Fibroblast of lung (primary cell): ENCODE data around the gene ECPAS. TPM values are rescaled to one million over a fixed set of nuclear protein-coding genes. Genes with fewer than 3 reads are reported as not detected.

ENCODE experiments used
- DNase-seq, 2 donors: peaks; one replicate each; pipeline versions ENCODE4 v3.0.0 to v3.0.0-alpha.2; 2010; ENCODE audit warnings: low read depth in 2 of 2
- H2AFZ ChIP-seq: 2 replicates; pipeline ENCODE4 v1.5.1; 2012; ENCODE audit warnings: low read length, control low read depth, inconsistent platforms
- H3K27ac ChIP-seq: 2 replicates; pipeline ENCODE4 v1.5.1; 2011; ENCODE audit warnings: low read length, control low read depth; ENCODE audit not compliant: insufficient read depth
- H3K27me3 ChIP-seq: 2 replicates; pipeline ENCODE4 v1.5.1; 2011; ENCODE audit warnings: mild to moderate bottlenecking, low read length; ENCODE audit not compliant: control insufficient read depth, insufficient read depth
- H3K36me3 ChIP-seq: 2 replicates; pipeline ENCODE4 v1.5.1; 2011; ENCODE audit warnings: low read length; ENCODE audit not compliant: control insufficient read depth, insufficient read depth
- H3K4me1 ChIP-seq: 2 replicates; pipeline ENCODE4 v1.5.1; 2011; ENCODE audit warnings: low read length; ENCODE audit not compliant: control insufficient read depth, insufficient read depth; ENCODE audit errors: extremely low read depth
- H3K4me2 ChIP-seq: 2 replicates; pipeline ENCODE4 v1.5.1; 2011; ENCODE audit warnings: low read length, control low read depth; ENCODE audit not compliant: insufficient read depth; ENCODE audit errors: extremely low read depth
- H3K4me3 ChIP-seq, 4 experiments: fragments of 200-600 bp in 1 of 4; sonication (generic) in 1 of 4; replicated peaks in 1 of 4; 2 replicates each; pipeline ENCODE4 v1.5.1; 2011 to 2016; ENCODE audit warnings: low read length in 4 of 4, low read depth in 3 of 4, mild to moderate bottlenecking in 3 of 4, control low read depth in 2 of 4, inconsistent platforms in 1 of 4, mixed read lengths in 1 of 4; ENCODE audit not compliant: insufficient read depth in 1 of 4; ENCODE audit errors: control extremely low read depth in 1 of 4
- H3K79me2 ChIP-seq: 2 replicates; pipeline ENCODE4 v1.5.1; 2012; ENCODE audit warnings: mild to moderate bottlenecking, low read length, inconsistent platforms; ENCODE audit not compliant: control insufficient read depth, insufficient read depth
- H3K9ac ChIP-seq: 2 replicates; pipeline ENCODE4 v1.5.1; 2011; ENCODE audit warnings: mild to moderate bottlenecking, low read length, control low read depth; ENCODE audit not compliant: insufficient read depth
- H3K9me3 ChIP-seq: 2 replicates; pipeline ENCODE4 v1.5.1; 2012; ENCODE audit warnings: low read depth, low read length; ENCODE audit not compliant: control insufficient read depth, insufficient read depth
- H4K20me1 ChIP-seq: 2 replicates; pipeline ENCODE4 v1.5.1; 2011; ENCODE audit warnings: low read length; ENCODE audit not compliant: control insufficient read depth, insufficient read depth; ENCODE audit errors: extremely low read depth
- EZH2 ChIP-seq: IDR thresholded peaks from 2 replicates; pipeline ENCODE4 v1.5.1; 2012; ENCODE audit warnings: low read length, control low read depth, mild to moderate bottlenecking; ENCODE audit errors: missing control alignments
- polyA plus RNA-seq, 2 donors: library from polyadenylated mRNA; depleted of rRNA in 1 of 2; stranded (reverse) in 1 of 2; unstranded in 1 of 2; fragments of >200 nt; gene quantifications; 2 replicates each; pipeline ENCODE4 v1.2.1, GENCODE V29; 2011 to 2012; ENCODE audit warnings: missing spikeins in 1 of 2
- total RNA-seq: library from RNA; depleted of rRNA; stranded (reverse); fragments of >200 nt; gene quantifications from 2 replicates; pipeline ENCODE4 v1.2.1, GENCODE V29; 2014
- TF ChIP-seq, protein P1 (sequence below), 2 donors: IDR thresholded peaks in 1 of 2; conservative IDR thresholded peaks in 1 of 2; 1 replicate in 1 of 2; 2 replicates in 1 of 2; pipeline ENCODE4 v1.5.1; 2011 to 2012; ENCODE audit warnings: low read length in 2 of 2, control low read depth in 1 of 2, inconsistent platforms in 1 of 2, low read depth in 1 of 2, mild to moderate bottlenecking in 1 of 2

Gene ECPAS
- total and polyA plus RNA-seq, 2 donors (not counting 1 experiment from before 2014, with no cell fraction given): 42.9 to 140 TPM

DNA sequence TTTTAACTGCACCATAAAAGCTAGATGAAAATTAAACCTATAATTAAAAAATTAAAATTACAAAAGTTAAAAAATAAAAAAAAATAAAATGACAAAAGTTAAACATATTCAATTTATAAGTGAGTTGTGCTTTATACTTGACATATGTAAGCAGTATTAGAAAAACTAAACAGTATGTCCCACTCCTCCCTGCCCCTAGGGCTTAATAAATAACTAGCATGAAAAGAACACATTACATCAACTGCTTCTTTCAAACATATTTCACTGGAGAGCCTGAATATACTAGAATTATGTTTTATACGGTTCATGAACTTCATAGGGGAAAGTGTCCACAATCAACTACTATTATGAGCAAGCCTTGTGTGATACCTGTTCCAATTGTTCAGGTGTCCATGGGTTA, 47.6 kb downstream of the ECPAS start:
- peaks cover 2% of the 10 kb centered on the region for H3K36me3 ChIP-seq
- no peak for DNase-seq
- H3K4me3 ChIP-seq: no peak overlapping the region
- TF ChIP-seq, protein P1, sequence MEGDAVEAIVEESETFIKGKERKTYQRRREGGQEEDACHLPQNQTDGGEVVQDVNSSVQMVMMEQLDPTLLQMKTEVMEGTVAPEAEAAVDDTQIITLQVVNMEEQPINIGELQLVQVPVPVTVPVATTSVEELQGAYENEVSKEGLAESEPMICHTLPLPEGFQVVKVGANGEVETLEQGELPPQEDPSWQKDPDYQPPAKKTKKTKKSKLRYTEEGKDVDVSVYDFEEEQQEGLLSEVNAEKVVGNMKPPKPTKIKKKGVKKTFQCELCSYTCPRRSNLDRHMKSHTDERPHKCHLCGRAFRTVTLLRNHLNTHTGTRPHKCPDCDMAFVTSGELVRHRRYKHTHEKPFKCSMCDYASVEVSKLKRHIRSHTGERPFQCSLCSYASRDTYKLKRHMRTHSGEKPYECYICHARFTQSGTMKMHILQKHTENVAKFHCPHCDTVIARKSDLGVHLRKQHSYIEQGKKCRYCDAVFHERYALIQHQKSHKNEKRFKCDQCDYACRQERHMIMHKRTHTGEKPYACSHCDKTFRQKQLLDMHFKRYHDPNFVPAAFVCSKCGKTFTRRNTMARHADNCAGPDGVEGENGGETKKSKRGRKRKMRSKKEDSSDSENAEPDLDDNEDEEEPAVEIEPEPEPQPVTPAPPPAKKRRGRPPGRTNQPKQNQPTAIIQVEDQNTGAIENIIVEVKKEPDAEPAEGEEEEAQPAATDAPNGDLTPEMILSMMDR (conservative IDR thresholded peaks at IDR 0.05 in 1 of 2, IDR thresholded peaks at IDR 0.05 in 1 of 2; ENCODE audit: low read depth in 1 of 2, low read length in 2 of 2): no peak
- no peak for TF ChIP-seq EZH2
- H3K27me3 ChIP-seq: no peaks in the 10 kb centered on the region
- no peaks in the 10 kb centered on the region for H3K79me2 ChIP-seq
- H3K4me2 ChIP-seq: no peak overlapping the region
- H3K27ac ChIP-seq: no peak overlapping the region
- H2AFZ ChIP-seq: no peak overlapping the region
- H3K9ac ChIP-seq: no peak overlapping the region
- H3K9me3 ChIP-seq: no peaks in the 10 kb centered on the region
- no peaks in the 10 kb centered on the region for H3K4me1 ChIP-seq
- H4K20me1 ChIP-seq: no peaks in the 10 kb centered on the region

DNA sequence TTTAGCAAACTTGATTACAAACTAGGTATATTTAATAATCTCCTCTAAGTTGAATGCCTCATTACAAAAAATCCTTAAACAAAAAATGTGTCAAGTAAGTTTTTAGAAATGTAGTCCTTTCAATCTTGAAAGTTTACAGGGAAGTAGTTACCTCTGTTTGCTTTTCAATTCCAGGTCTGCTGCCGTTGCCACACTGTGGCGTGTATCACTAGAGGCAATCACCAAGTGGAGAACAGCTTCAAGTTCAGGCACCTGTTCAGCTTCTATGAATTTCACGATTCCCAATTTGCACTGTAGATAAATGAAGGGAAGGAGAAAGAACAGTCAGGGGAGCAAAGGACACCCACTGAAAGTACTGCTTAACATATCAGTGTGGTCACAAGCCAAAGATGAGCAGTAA, 51.1 kb downstream of the ECPAS start:
- H3K4me3 ChIP-seq: no peak overlapping the region
- no peak overlapping the region for H3K4me2 ChIP-seq
- TF ChIP-seq, protein P1 (conservative IDR thresholded peaks at IDR 0.05 in 1 of 2, IDR thresholded peaks at IDR 0.05 in 1 of 2; ENCODE audit: low read depth in 1 of 2, low read length in 2 of 2): no peak
- TF ChIP-seq EZH2: no peak
- no peaks in the 10 kb centered on the region for H3K4me1 ChIP-seq
- H4K20me1 ChIP-seq: no peaks in the 10 kb centered on the region
- no peaks in the 10 kb centered on the region for H3K27me3 ChIP-seq
- no peaks in the 10 kb centered on the region for H3K9me3 ChIP-seq
- no peaks in the 10 kb centered on the region for H3K79me2 ChIP-seq
- H3K27ac ChIP-seq: no peak overlapping the region
- no peak overlapping the region for H2AFZ ChIP-seq
- no peak overlapping the region for H3K9ac ChIP-seq
- no peak for DNase-seq
- peaks cover 2% of the 10 kb centered on the region for H3K36me3 ChIP-seq

DNA sequence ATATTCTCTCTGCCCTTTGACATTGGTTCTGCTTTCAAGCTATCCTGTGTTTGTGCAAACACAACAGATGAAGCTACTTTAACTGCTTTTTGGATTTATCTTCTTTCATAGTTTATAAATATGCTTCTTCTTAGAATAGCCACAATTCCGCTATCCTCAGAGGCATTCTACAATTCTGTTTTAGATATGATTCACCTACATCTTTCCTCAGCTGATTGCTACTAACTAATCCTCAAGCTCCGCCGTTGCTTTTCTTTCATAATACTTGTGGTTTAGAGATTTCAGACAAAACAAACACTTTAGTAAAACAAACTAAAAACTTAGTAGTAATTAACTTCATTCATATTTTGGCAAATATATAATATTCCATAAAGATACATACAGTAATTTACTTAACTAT, 52.5 kb downstream of the ECPAS start:
- H3K4me2 ChIP-seq: no peak overlapping the region
- no peaks in the 10 kb centered on the region for H3K36me3 ChIP-seq
- DNase-seq: peak; percentile 6 to 25
- H3K27ac ChIP-seq: no peak overlapping the region
- TF ChIP-seq, protein P1 (conservative IDR thresholded peaks at IDR 0.05 in 1 of 2, IDR thresholded peaks at IDR 0.05 in 1 of 2; ENCODE audit: low read depth in 1 of 2, low read length in 2 of 2): no peak
- no peak for TF ChIP-seq EZH2
- no peak overlapping the region for H3K4me3 ChIP-seq
- H2AFZ ChIP-seq: no peak overlapping the region
- no peak overlapping the region for H3K9ac ChIP-seq
- H3K4me1 ChIP-seq: no peaks in the 10 kb centered on the region
- H4K20me1 ChIP-seq: no peaks in the 10 kb centered on the region
- no peaks in the 10 kb centered on the region for H3K79me2 ChIP-seq
- H3K27me3 ChIP-seq: no peaks in the 10 kb centered on the region
- no peaks in the 10 kb centered on the region for H3K9me3 ChIP-seq
